ENCODE measurements around the gene NHLH2. TPM values are rescaled to one million over a fixed set of nuclear protein-coding genes. Genes with fewer than 3 reads are reported as not detected.

The NHLH2 gene
- not detected for total RNA-seq

DNA sequence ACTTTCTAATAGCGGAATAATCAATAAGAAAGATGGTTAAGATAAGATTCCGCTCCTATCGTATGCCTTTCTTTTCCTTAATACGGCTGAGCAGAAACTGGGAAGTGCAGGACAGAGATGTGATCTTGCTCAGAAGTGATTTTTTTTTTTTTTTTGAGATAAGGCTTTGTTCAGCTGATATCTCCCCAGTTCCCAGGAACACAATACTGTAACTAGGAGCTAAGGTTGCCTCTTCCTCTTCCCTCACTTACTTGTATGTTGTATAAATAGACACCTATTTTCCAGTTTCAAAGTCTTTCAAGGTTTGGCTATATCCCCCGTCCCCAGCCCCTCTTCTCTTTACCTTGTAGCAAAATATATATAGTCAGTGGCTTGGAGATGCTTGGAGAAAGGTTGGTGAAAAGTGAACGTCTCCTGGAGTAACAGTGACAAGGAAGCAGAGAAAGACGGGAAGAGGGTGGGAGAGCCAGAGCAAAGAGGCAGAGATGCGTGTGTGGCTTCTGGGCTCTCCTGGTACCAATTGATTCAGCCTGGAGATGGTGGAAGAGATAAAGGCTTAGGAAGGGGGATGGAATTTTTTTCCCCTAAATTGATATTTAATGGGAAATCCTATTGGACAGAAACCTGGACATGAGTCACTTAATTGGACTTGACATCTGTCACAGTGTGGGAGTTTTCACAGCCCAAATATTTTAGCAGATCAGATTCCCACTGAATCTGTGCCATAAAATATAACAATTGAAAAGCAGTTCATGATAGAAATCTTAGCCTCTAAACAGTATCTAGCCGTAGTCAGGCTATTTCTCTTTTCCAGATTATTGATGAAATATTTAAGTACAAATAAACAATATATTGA lies at the start of gene NHLH2:
TSS of gene NHLH2 (minus strand) at position 522 of the 856 bp plus-strand sequence. CDS start 2,754 bp downstream, outside the sequence.
- TF ChIP-seq, protein P1, sequence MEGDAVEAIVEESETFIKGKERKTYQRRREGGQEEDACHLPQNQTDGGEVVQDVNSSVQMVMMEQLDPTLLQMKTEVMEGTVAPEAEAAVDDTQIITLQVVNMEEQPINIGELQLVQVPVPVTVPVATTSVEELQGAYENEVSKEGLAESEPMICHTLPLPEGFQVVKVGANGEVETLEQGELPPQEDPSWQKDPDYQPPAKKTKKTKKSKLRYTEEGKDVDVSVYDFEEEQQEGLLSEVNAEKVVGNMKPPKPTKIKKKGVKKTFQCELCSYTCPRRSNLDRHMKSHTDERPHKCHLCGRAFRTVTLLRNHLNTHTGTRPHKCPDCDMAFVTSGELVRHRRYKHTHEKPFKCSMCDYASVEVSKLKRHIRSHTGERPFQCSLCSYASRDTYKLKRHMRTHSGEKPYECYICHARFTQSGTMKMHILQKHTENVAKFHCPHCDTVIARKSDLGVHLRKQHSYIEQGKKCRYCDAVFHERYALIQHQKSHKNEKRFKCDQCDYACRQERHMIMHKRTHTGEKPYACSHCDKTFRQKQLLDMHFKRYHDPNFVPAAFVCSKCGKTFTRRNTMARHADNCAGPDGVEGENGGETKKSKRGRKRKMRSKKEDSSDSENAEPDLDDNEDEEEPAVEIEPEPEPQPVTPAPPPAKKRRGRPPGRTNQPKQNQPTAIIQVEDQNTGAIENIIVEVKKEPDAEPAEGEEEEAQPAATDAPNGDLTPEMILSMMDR (IDR thresholded peaks at IDR 0.05) = no peak
- H3K36me3 ChIP-seq = no peaks in the 10 kb centered on the region
- H3K9ac ChIP-seq (ENCODE audit: low read depth in 2 of 2, low read length in 2 of 2) = no peak within 1 kb of the TSS
- DNase-seq = no peak
- H3K4me1 ChIP-seq = peaks cover 17% of the 10 kb centered on the region
- intact Hi-C loops (cut with DNase I) = no loop called here
- H3K9me3 ChIP-seq = no peaks in the 10 kb centered on the region
- no peak within 1 kb of the TSS for H3K4me3 ChIP-seq
- H3K27ac ChIP-seq = no peak within 1 kb of the TSS
- peaks cover 63% of the 10 kb centered on the region for H3K27me3 ChIP-seq

DNA sequence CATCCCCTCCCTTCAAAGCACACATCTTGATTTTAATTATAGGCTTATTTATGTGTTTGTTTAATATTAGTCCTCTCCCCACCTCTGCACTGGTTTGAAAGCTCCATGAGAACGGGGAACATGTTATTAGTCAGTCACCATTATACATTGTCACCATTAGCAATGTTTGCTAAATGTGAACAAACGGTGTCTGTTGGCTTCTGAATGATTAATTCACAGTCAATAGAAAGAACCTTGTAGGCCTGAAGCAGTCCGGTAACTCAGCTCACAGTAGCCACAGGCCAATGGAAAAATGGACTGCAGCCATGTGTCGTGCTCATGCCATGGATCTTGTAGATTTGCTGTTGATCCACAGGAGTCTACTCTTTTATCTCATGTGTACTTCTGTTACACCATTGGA lies 49.7 kb upstream of the NHLH2 start:
- Histone ChIP-seq H3K9me3 (no peaks in the 10 kb centered on the region), H3K4me3 (no peak overlapping the region), H3K36me3 (no peaks in the 10 kb centered on the region), H3K4me1 (no peaks in the 10 kb centered on the region), H3K9ac (ENCODE audit: low read depth in 2 of 2, low read length in 2 of 2) (no peak overlapping the region), H3K27ac (no peak overlapping the region), H3K27me3 (no peaks in the 10 kb centered on the region)
- TF ChIP-seq, protein P1 (IDR thresholded peaks at IDR 0.05) = no peak
- intact Hi-C loops (cut with DNase I) = no loop called here
- DNase-seq = no peak

DNA sequence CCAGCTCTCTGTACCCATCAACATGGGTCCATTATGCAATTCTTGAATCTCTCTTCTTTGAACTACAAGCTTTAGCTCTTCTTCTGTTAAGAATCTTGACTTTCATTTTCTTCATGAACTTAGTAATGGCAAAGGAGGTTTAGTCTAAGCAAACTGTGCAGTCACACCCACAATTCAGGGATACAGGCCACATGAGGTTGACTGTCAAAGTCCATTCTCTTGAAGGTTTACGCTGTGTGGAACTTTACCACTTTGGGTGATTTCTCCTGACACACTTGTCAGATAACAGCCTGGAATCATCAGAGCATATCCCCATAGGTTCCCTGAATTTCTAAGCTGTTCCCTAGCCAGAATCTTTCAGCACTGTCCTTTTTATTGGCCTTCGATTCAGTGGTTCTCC lies 48.0 kb upstream of the NHLH2 start:
- Histone ChIP-seq H3K36me3 (no peaks in the 10 kb centered on the region), H3K4me1 (no peaks in the 10 kb centered on the region), H3K27me3 (no peaks in the 10 kb centered on the region), H3K9ac (ENCODE audit: low read depth in 2 of 2, low read length in 2 of 2) (no peak overlapping the region), H3K9me3 (no peaks in the 10 kb centered on the region), H3K27ac (no peak overlapping the region), H3K4me3 (no peak overlapping the region)
- no peak for DNase-seq
- TF ChIP-seq, protein P1 (IDR thresholded peaks at IDR 0.05) = no peak
- intact Hi-C loops (cut with DNase I) = no loop called here

DNA sequence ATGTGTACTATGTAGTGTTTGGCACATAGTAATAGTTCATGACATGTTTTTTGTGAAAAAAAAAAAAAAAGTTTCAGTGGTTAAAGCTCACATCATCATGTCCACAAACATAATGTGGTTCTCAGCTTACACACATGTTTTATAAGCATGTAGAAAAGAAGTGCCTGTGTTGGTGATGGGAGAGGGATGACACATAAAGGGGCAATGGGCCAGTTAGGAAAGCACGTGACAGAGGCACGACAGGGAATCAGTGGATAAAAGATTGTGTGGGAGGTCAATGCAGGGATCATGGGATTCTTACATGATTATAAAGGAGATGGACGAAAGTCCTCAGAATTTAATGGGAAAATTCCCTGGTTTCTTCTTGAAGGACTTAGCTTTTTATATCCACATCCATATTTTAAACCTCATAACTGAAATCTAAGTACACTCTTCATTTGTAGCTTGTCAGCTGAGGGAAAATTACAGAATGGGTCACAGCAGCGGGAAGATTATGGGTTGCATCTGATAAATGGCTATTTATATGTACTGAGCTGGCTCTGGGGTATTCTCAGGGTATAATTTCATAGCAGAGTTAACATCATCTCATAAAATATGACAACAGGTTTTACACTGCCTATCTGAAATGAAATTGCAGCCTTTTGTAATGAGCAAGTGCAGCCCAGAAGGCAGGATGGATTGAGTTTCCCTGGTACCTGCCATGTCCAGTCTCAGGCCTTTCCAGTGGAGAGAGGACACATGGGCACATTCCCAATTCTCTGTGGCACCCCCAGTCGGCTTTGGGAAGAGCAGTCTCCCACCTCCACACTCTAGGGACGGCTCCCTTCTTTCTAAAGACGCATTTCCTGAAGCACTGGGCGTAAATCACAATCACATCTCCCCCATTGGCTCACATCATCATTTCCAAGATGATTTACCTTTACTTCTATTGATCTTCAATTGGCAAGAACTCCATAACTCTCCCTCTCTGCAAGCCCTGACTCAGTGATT lies 42.3 kb upstream of the NHLH2 start:
- Histone ChIP-seq H3K36me3 (no peaks in the 10 kb centered on the region), H3K27ac (no peak overlapping the region), H3K4me3 (no peak overlapping the region), H3K9ac (ENCODE audit: low read depth in 2 of 2, low read length in 2 of 2) (no peak overlapping the region), H3K27me3 (no peaks in the 10 kb centered on the region), H3K4me1 (no peaks in the 10 kb centered on the region), H3K9me3 (no peaks in the 10 kb centered on the region)
- TF ChIP-seq, protein P1 (IDR thresholded peaks at IDR 0.05) = no peak
- intact Hi-C loops (cut with DNase I) = no loop called here
- DNase-seq = no peak

DNA sequence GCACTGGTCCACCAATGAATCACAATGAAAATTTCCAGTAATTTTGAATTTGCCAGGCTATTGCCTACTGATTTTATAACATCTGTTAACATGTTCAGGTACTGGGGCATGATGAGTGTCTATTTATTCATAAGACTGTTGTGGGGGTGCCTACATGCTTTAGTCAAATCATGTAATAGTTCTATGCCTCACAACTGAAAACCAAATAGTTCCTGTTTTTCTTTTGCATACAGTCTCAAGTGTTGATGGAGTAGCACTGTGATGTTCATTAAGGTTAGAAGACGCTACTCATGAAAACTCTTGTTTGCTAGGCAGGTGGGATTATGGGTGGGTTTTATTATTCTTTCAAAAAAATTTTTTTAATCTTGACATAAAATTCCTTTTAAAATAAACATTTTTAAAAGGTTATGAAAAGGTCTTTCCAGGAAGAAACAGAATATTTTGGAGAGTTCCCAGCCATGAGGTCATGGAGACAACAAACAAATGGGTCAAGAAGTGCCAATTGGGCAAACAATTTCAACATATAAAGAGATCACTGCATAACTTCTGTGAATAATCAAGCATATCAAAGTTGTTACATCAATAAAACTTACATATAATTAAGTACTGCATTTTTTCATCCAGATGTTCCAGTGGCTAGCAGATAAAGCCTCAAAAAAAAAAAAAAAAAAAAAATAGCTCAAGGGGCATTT lies 40.2 kb upstream of the NHLH2 start:
- no peaks in the 10 kb centered on the region for H3K27me3 ChIP-seq
- no peak overlapping the region for H3K9ac ChIP-seq (ENCODE audit: low read depth in 2 of 2, low read length in 2 of 2)
- no peak overlapping the region for H3K27ac ChIP-seq
- H3K4me1 ChIP-seq = no peaks in the 10 kb centered on the region
- DNase-seq = no peak
- intact Hi-C loops (cut with DNase I) = no loop called here
- no peaks in the 10 kb centered on the region for H3K9me3 ChIP-seq
- no peak overlapping the region for H3K4me3 ChIP-seq
- H3K36me3 ChIP-seq = no peaks in the 10 kb centered on the region
- TF ChIP-seq, protein P1 (IDR thresholded peaks at IDR 0.05) = no peak

Data from colonic mucosa (tissue), 4 donors.